ENCODE data around the gene DMRT1.

DNA sequence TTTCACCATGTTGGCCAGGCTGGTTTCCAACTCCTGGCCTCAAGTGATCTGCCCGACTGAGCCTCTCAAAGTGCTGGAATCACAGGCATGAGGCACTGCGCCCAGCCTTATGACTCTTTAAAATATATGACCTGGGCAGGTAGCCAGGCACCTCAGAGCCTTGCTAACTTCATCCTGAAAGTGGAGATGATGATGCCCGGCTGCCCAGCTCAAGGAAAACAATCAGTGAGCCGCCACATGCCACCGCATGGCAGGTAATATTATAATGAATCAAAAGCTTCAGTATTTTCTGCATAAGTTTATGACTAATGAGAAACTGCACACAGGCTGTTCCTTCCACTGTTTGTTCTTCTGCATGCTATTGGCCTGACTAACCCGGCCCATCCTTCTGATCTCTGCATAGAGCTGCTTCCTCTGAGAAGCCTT lies 30.4 kb upstream of the DMRT1 start:
- TF ChIP-seq POLR2A (IDR thresholded peaks at IDR 0.05; ENCODE audit: low read length) (no peak), GATA1 (IDR thresholded peaks at IDR 0.05; ENCODE audit: low read depth, low read length) (no peak)
